Kidney epithelial cell (primary cell): ENCODE measurements around the gene EID3. TPM values are rescaled to one million over a fixed set of nuclear protein-coding genes. Genes with fewer than 3 reads are reported as not detected.
"Not testable (repeated sequence)": the region's sequence is repeated elsewhere in the genome, so short reads cannot be mapped to it uniquely, and the experiment has no call there.

Experiments
- DNase-seq: peaks from one replicate; pipeline ENCODE4 v3.0.0-alpha.2; 2010; ENCODE audit warnings: low read depth
- H3K27me3 ChIP-seq: 2 replicates; pipeline ENCODE4 v1.6.0; 2011; ENCODE audit warnings: low read length; ENCODE audit not compliant: control insufficient read depth, insufficient read depth
- H3K36me3 ChIP-seq: 2 replicates; pipeline ENCODE4 v1.5.1; 2011; ENCODE audit warnings: low read length; ENCODE audit not compliant: control insufficient read depth, insufficient read depth
- H3K4me3 ChIP-seq: 2 replicates; pipeline ENCODE4 v1.5.1; 2011; ENCODE audit warnings: low read depth, mild to moderate bottlenecking, control low read depth, low read length
- total RNA-seq: library from RNA; depleted of rRNA; stranded (reverse); fragments of >200 nt; gene quantifications from 2 replicates; pipeline ENCODE4 v1.2.3, GENCODE V29; 2015
- TF ChIP-seq, protein P1 (sequence below): IDR thresholded peaks from 2 replicates; pipeline ENCODE4 v1.5.1; 2011; ENCODE audit warnings: mild to moderate bottlenecking, moderate library complexity, low read length, control low read depth, inconsistent platforms; ENCODE audit not compliant: insufficient read depth, poor library complexity, severe bottlenecking

Gene EID3
- total RNA-seq, 1 donor from 2014 or later, result 2.9 TPM

GRCh38 chr12:104317538-104318210, 14.1 kb downstream of the EID3 start:
- Histone ChIP-seq H3K4me3 (no peak overlapping the region), H3K36me3 (no peaks in the 10 kb centered on the region), H3K27me3 (no peaks in the 10 kb centered on the region)
- TF ChIP-seq, protein P1, sequence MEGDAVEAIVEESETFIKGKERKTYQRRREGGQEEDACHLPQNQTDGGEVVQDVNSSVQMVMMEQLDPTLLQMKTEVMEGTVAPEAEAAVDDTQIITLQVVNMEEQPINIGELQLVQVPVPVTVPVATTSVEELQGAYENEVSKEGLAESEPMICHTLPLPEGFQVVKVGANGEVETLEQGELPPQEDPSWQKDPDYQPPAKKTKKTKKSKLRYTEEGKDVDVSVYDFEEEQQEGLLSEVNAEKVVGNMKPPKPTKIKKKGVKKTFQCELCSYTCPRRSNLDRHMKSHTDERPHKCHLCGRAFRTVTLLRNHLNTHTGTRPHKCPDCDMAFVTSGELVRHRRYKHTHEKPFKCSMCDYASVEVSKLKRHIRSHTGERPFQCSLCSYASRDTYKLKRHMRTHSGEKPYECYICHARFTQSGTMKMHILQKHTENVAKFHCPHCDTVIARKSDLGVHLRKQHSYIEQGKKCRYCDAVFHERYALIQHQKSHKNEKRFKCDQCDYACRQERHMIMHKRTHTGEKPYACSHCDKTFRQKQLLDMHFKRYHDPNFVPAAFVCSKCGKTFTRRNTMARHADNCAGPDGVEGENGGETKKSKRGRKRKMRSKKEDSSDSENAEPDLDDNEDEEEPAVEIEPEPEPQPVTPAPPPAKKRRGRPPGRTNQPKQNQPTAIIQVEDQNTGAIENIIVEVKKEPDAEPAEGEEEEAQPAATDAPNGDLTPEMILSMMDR, result no peak
- DNase-seq, result no peak

DNA sequence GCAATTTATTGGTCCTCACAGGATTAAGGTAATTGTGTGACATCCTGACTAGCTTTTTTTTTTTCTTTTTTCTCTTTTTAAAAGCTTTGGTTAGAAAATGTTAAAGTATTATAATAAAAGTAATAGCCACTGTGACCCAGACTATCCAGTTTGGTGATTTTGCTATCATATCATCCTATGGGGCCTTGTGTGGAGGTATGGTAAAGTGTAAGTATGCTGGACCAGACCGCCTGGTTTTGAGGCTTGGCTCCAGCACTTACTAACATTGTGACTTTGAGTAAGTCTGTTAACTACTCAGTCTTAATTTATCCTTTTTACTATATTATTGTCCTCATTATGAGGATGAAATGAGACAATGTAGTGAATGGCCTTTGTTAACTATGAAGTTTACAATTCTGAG, 15.5 kb downstream of the EID3 start:
- TF ChIP-seq, protein P1, result no peak
- no peak overlapping the region for H3K4me3 ChIP-seq
- H3K36me3 ChIP-seq, result no peaks in the 10 kb centered on the region
- no peaks in the 10 kb centered on the region for H3K27me3 ChIP-seq
- no peak for DNase-seq

- no peak overlapping the region for H3K4me3 ChIP-seq
- DNase-seq, result no peak
- H3K36me3 ChIP-seq, result no peaks in the 10 kb centered on the region
- H3K27me3 ChIP-seq, result no peaks in the 10 kb centered on the region
- TF ChIP-seq, protein P1, result no peak
These were observed 16.5 kb downstream of the EID3 start for GRCh38 chr12:104319918-104320626.

- no peak for DNase-seq
- TF ChIP-seq, protein P1, result no peak
- no peaks in the 10 kb centered on the region for H3K27me3 ChIP-seq
- H3K36me3 ChIP-seq, result no peaks in the 10 kb centered on the region
- no peak overlapping the region for H3K4me3 ChIP-seq
These were observed 17.1 kb downstream of the EID3 start for GRCh38 chr12:104320627-104321024.

GRCh38 chr12:104321949-104322348, 18.4 kb downstream of the EID3 start:
- no peak for DNase-seq
- H3K36me3 ChIP-seq, result no peaks in the 10 kb centered on the region
- TF ChIP-seq, protein P1, result no peak
- no peaks in the 10 kb centered on the region for H3K27me3 ChIP-seq
- no peak overlapping the region for H3K4me3 ChIP-seq

- H3K27me3 ChIP-seq, H3K4me3 ChIP-seq, DNase-seq, H3K36me3 ChIP-seq: not testable (repeated sequence)
These were observed 19.0 kb downstream of the EID3 start for GRCh38 chr12:104322533-104322932.
